ENCODE results near the gene EZH2.

DNA sequence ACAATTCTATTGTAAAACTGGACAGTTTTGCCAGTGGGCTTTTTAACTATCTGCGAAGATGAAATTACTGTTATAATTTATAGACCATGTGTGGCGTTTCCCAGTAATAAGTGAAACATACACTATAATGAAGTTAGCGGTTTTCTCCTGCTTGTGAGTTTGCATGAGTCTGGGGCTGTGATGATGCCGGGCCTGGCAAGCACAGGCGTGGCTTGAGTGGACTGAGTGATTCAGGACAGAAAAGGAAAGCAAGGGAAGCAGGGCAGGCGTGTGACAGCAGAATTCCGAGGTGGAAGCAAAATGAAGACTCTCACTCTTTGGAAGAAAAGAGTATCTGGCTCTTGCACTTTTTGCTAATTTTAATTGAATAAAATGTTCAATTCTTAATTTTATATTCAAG lies 94.9 kb downstream of the EZH2 start:
- TF ChIP-seq EZH2 (IDR thresholded peaks at IDR 0.05; ENCODE audit: borderline replicate concordance, insufficient read depth, low read length, poor library complexity, severe bottlenecking): no peak
- TF ChIP-seq, protein P1, sequence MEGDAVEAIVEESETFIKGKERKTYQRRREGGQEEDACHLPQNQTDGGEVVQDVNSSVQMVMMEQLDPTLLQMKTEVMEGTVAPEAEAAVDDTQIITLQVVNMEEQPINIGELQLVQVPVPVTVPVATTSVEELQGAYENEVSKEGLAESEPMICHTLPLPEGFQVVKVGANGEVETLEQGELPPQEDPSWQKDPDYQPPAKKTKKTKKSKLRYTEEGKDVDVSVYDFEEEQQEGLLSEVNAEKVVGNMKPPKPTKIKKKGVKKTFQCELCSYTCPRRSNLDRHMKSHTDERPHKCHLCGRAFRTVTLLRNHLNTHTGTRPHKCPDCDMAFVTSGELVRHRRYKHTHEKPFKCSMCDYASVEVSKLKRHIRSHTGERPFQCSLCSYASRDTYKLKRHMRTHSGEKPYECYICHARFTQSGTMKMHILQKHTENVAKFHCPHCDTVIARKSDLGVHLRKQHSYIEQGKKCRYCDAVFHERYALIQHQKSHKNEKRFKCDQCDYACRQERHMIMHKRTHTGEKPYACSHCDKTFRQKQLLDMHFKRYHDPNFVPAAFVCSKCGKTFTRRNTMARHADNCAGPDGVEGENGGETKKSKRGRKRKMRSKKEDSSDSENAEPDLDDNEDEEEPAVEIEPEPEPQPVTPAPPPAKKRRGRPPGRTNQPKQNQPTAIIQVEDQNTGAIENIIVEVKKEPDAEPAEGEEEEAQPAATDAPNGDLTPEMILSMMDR (IDR thresholded peaks at IDR 0.05; ENCODE audit: poor library complexity, severe bottlenecking): no peak

All from neural cell (in vitro differentiated cells).